ENCODE measurements around the gene SV2B. TPM values are rescaled to one million over a fixed set of nuclear protein-coding genes. Genes with fewer than 3 reads are reported as not detected.

SV2B gene
- total and polyA plus RNA-seq, 2 experiments from 2014 or later = 0.17 to 2.2 TPM

GRCh38 chr15:91158415-91159394 lies 58.6 kb downstream of the SV2B start:
- Histone ChIP-seq H4K20me1 (ENCODE audit: insufficient read depth, poor library complexity, severe bottlenecking) (no peaks in the 10 kb centered on the region), H3K4me1 (ENCODE audit: insufficient read depth) (no peaks in the 10 kb centered on the region), H3K9me3 (ENCODE audit: low read depth) (no peaks in the 10 kb centered on the region), H3K9me2 (replicated peaks; ENCODE audit: insufficient read depth) (no peaks in the 10 kb centered on the region), H3K36me3 (replicated peaks; ENCODE audit: insufficient read depth, low read depth) (no peaks in the 10 kb centered on the region), H2AFZ (no peak overlapping the region), H3K27ac (no peak overlapping the region), H3K4me3 (no peak overlapping the region), H3K27me3 (peaks cover 5% of the 10 kb centered on the region), H3K79me2 (no peaks in the 10 kb centered on the region), H3K4me2 (no peak overlapping the region)
- TF ChIP-seq EZH2phosphoT487 (IDR thresholded peaks at IDR 0.05; ENCODE audit: low read depth, severe bottlenecking, unreplicated experiment) = no peak
- no peak for TF ChIP-seq CTCF (IDR thresholded peaks at IDR 0.05; ENCODE audit: poor library complexity)
- no peak for TF ChIP-seq EZH2 (IDR thresholded peaks at IDR 0.05; ENCODE audit: borderline replicate concordance)
- DNase-seq (ENCODE audit: low spot score) = no peak
- 79% methylated on average over 7 of the region's 7 CpGs for WGBS (ENCODE audit: low lambda C conversion rate, missing lambda C conversion rate)

- Histone ChIP-seq H3K4me1 (ENCODE audit: insufficient read depth) (no peaks in the 10 kb centered on the region), H3K79me2 (no peaks in the 10 kb centered on the region), H3K36me3 (replicated peaks; ENCODE audit: insufficient read depth, low read depth) (no peaks in the 10 kb centered on the region), H3K9me3 (ENCODE audit: low read depth) (peaks cover 6% of the 10 kb centered on the region), H3K4me2 (no peak overlapping the region), H2AFZ (no peak overlapping the region), H3K27ac (no peak overlapping the region), H3K27me3 (no peaks in the 10 kb centered on the region), H4K20me1 (ENCODE audit: insufficient read depth, poor library complexity, severe bottlenecking) (no peaks in the 10 kb centered on the region), H3K4me3 (no peak overlapping the region), H3K9me2 (replicated peaks; ENCODE audit: insufficient read depth) (no peaks in the 10 kb centered on the region)
- DNase-seq (ENCODE audit: low spot score) = no peak
- 91% methylated on average over 1 of the region's 1 CpG for WGBS (ENCODE audit: low lambda C conversion rate, missing lambda C conversion rate)
- no peak for TF ChIP-seq EZH2 (IDR thresholded peaks at IDR 0.05; ENCODE audit: borderline replicate concordance)
- no peak for TF ChIP-seq EZH2phosphoT487 (IDR thresholded peaks at IDR 0.05; ENCODE audit: low read depth, severe bottlenecking, unreplicated experiment)
- no peak for TF ChIP-seq CTCF (IDR thresholded peaks at IDR 0.05; ENCODE audit: poor library complexity)
Measured at GRCh38 chr15:91165850-91166249, 65.8 kb downstream of the SV2B start.

GRCh38 chr15:91168457-91168856 lies 68.4 kb downstream of the SV2B start:
- H3K27ac ChIP-seq = no peak overlapping the region
- H3K9me2 ChIP-seq (replicated peaks; ENCODE audit: insufficient read depth) = no peaks in the 10 kb centered on the region
- H3K9me3 ChIP-seq (ENCODE audit: low read depth) = peaks cover 6% of the 10 kb centered on the region
- no peak overlapping the region for H3K4me2 ChIP-seq
- no peaks in the 10 kb centered on the region for H3K79me2 ChIP-seq
- no peak for DNase-seq (ENCODE audit: low spot score)
- no peak for TF ChIP-seq EZH2phosphoT487 (IDR thresholded peaks at IDR 0.05; ENCODE audit: low read depth, severe bottlenecking, unreplicated experiment)
- H3K36me3 ChIP-seq (replicated peaks; ENCODE audit: insufficient read depth, low read depth) = no peaks in the 10 kb centered on the region
- no peak overlapping the region for H2AFZ ChIP-seq
- no peaks in the 10 kb centered on the region for H3K27me3 ChIP-seq
- H4K20me1 ChIP-seq (ENCODE audit: insufficient read depth, poor library complexity, severe bottlenecking) = no peaks in the 10 kb centered on the region
- H3K4me3 ChIP-seq = no peak overlapping the region
- no peaks in the 10 kb centered on the region for H3K4me1 ChIP-seq (ENCODE audit: insufficient read depth)

- Histone ChIP-seq H3K27ac (no peak overlapping the region), H3K9me3 (ENCODE audit: low read depth) (no peaks in the 10 kb centered on the region), H4K20me1 (ENCODE audit: insufficient read depth, poor library complexity, severe bottlenecking) (no peaks in the 10 kb centered on the region), H3K27me3 (no peaks in the 10 kb centered on the region), H3K4me1 (ENCODE audit: insufficient read depth) (no peaks in the 10 kb centered on the region), H2AFZ (no peak overlapping the region), H3K36me3 (replicated peaks; ENCODE audit: insufficient read depth, low read depth) (no peaks in the 10 kb centered on the region), H3K79me2 (no peaks in the 10 kb centered on the region), H3K4me2 (no peak overlapping the region), H3K9me2 (replicated peaks; ENCODE audit: insufficient read depth) (no peaks in the 10 kb centered on the region), H3K4me3 (no peak overlapping the region)
- 88% methylated on average over 9 of the region's 9 CpGs for WGBS (ENCODE audit: low lambda C conversion rate, missing lambda C conversion rate)
- DNase-seq (ENCODE audit: low spot score) = no peak
- TF ChIP-seq EZH2 (IDR thresholded peaks at IDR 0.05; ENCODE audit: borderline replicate concordance) = no peak
- TF ChIP-seq CTCF (IDR thresholded peaks at IDR 0.05; ENCODE audit: poor library complexity) = no peak
- TF ChIP-seq EZH2phosphoT487 (IDR thresholded peaks at IDR 0.05; ENCODE audit: low read depth, severe bottlenecking, unreplicated experiment) = no peak
Measured at GRCh38 chr15:91171334-91171733, 71.3 kb downstream of the SV2B start.
